CD4-positive, alpha-beta T cell treated with Interleukin-6 at 100 ng/mL for 8 hours (primary cell): Measurements from ENCODE around the gene ADAMTSL2.

ENCODE experiments used
- DNase-seq: peaks from one replicate; pipeline ENCODE4 v3.0.0-alpha.2; 2020; ENCODE audit warnings: mixed read lengths, low spot score

The ADAMTSL2 gene

DNA sequence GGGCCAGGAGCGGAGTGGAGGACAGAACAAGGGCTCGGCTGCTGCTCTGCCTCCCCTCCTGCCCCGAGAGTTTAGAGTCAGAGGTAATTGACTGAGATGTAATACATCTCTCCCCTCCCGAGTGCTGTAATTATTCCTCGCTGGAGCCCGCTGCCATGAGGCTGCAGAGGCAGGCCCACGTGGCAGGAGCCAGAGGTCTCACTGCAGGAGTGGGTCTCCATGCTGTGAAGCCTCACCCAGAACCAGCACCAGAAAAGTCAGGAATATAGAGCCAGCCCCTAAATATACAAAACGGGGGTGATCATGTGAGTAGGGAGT is 72.2 kb downstream of the ADAMTSL2 start:
- DNase-seq, result no peak

DNA sequence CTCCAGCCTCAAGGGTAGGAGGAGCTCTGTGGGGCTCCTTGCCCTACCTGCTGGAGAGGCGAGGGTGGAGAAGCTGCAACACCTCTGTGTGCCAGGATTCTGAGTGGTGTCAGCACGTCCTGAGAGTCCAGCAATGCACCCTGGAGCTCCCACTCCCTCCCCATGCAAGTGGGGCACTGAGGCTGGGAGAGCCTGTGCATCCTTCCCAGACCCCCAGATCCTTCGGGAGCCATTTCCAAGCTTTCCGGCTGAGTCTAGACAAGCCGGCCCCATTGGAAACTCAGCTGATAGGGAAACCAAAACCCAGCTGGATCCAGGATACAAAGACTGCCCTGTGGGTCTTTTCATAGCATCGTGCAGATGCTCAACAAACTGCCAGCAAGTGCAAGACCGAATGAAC is 72.9 kb downstream of the ADAMTSL2 start:
- DNase-seq, result no peak

DNA sequence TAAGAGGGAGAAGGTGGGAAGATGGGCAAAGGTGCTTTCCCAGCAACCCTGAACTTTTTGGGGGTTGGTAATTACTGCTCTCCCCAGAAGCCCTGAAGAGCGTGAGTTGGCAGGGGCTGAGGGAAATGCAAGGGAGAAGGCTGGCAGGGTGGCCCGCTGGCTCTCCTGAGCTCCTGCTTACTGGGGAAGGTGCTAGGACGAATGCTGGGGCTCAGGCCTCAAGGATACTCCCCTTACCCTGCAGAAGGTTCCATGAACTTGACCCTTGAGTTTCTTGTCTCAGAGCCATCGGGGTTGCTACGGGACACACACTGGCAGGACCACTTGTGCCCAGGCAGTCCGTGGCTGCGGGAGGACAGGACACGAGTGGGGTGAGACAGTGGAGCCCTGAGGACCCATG is 73.5 kb downstream of the ADAMTSL2 start:
- no peak for DNase-seq

DNA sequence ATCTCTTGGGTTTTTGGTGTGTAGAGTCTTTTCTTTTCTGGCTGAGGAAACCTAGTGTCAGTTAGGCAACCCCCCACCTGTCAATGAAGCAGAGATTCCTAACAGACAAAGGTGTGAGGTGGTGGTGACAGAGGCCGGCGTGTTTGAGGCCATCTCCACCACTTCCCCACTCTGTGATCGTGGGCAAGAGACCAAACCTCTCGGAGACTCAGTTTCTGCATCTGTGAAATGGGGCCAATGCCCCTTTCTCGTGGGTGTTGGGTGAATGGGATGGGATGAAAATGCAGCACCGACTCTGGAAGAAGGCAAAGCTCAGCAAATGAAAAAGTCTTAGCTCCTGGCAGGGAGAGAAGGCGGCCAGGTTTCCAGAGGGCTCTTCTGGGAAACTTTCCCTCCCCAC is 73.9 kb downstream of the ADAMTSL2 start:
- DNase-seq, result no peak

DNA sequence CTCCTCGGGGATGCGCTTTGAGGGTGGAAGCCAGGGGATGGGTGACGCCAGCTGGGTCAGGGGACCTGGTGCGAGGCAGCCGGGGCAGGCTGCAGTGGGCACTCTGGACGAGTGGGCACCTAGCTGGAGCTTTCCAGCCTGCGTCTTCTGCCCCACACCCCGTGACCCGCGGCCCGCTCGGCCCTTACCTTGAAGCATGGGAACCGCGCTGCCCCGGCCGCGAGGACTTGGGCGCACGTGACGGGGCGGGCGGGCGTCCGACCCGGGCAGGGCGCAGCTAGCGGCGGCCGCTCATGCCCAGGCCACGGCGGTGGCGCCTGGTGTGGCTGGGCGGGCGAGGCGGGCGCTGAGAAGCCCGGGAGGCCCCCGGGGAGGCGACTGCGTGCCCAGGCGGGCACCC is 74.4 kb downstream of the ADAMTSL2 start:
- no peak for DNase-seq

DNA sequence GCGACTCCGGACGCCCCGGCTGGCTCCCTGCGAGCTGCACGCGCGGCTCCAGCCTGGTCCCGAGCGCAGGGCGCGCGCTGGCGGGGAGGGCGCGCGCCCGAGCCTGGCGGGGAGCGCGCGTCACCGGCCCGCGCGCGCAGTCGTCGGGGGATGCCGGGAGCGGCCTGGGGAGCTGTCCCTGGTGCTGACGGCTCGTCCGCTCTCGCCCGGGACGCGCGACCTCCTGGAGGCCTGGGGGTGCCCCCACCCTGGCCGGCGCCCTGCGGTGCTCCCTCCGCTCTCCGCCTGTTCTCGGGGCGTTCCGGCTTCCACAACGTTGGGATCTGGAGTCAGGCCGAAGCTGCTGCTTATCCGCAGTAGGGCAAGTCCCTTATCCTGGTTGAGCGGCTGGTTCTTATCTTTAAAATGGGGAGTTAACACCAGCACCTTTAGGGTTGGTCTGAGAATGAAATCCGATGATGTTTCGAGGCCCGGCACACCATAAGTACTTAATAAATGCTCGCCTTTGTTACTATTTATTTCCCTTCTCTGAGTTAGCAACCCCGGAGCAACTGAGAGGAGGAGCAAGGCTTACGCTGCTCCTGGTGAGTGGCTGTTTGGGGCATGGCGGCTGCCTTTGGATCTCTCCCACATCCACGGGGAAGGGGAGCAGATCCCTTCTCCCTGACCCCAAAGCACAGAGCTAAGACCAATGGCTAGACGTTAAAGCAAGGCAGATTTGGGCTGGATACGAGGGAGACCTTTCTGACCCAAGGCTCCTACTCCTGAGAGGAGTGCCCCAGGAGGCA is 75.0 kb downstream of the ADAMTSL2 start, which contains the start of gene FAM163B:
Gene FAM163B, minus strand, starts transcription at position 79 of the 788 bp plus-strand sequence. CDS start 29,166 bp downstream, outside the sequence.
- no peak for DNase-seq

DNA sequence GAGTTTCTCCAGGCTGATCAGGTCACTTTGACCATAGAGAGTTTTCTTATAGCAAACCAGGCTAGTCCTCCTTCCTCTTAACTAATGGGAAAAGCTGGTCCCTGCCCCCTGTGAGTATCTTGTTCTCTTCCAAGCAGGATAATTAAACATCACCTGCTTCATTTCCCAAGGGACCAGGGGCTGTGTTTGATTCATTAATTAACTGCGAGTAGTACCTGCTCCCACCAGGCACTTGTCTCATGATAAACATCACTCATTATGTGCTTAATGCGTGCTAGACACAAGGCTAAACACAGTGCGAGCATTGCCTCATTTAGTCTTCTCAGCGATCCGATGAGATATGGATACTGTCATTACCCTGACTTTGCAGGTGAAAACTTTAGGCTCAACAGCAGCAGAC is 76.3 kb downstream of the ADAMTSL2 start:
- no peak for DNase-seq

DNA sequence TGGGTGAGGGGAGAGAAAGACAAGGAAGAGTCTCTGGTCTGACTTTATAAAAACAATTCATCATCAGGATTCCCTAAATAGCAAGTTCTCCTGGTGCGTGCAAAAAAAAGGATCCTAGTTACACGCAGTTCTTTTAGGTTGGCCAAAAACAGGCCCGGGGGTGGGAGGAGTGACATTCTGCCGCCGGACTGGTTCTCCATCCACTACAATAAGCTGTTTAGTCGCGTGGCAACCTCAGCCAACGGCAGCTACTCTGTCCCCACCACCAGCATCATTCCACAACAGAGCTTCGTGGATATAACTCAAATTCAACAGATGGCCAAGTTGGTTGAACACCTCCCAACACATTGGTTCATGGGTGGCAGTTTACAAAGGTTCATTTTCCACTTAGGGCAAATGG is 77.5 kb downstream of the ADAMTSL2 start:
- DNase-seq, result no peak

DNA sequence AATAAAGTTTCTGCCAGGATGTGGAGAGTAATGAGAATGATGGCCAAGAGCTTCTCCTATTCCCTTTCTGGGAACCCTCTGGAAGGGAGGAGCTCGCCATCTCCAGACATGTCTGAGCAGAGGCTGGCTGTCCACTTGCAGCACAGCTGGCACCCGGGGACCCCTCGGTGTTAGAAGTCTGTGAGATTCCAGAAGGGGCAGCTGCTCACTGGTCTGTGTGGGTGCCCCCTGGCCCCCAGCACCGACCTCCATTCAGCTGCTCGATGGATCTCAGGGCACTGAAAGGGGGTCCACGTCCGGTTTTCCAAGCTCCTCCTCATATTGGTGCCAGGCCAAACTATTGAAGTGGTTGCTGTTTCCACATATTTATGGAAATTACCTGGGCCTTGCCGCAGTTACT is 78.3 kb downstream of the ADAMTSL2 start:
- DNase-seq, result no peak

DNA sequence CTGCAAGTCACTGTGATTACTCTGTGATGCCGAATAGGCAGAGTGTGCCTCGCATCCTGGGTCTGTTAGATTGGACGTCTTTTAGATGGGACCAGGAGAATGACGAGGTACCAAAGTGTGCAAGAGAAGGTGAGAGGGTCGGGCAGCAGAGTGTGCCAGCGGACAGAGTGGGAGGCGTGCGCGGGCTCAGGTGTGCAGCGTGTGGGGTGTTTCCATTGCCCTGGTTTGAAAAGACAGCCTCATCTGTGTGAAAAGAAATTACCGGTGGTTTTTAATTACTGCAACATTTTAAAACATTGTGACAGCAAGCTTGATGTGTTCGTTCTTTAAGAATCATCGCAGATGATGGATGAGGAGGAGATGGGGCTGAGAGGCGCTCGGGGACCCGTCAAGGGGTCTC is 78.9 kb downstream of the ADAMTSL2 start:
- DNase-seq, result no peak

DNA sequence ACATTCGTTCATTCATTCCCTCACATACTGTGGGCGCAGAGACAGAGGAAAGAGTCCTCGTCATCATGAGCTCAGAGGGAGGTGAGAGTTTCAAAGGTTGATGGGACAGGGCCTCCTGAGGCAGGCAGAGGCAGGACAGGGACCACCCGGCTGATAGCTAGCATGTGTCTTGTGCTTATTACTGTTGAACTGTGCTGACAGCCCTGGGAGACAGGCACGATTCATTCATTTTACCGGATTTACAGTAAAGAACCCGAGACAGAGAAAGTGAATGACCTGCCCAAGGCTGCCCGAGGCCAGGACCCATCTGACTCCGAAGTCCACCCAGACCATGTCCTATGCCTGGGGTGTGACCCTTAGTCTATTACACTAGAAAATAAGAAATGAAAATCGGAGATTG is 79.6 kb downstream of the ADAMTSL2 start:
- no peak for DNase-seq

DNA sequence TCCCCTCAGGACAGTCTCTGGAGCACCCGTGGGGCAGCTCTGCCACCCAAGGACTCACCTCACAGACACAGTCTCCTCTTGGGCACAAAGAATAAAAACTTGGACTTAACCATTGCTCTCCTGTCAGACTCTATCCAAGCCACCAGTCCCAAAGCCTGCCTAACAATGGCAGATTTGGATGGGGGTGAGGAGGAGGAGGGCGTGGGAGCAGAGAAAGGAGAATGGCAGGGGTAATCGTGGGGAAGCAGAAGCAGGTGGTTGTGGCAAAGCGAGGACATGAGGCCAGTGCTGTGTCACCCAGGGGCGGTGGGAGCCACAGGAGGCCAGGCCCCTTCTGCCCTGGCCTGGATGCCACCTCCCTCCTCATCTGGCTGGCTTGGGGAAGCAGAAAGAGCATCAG is 80.2 kb downstream of the ADAMTSL2 start:
- DNase-seq, result no peak

DNA sequence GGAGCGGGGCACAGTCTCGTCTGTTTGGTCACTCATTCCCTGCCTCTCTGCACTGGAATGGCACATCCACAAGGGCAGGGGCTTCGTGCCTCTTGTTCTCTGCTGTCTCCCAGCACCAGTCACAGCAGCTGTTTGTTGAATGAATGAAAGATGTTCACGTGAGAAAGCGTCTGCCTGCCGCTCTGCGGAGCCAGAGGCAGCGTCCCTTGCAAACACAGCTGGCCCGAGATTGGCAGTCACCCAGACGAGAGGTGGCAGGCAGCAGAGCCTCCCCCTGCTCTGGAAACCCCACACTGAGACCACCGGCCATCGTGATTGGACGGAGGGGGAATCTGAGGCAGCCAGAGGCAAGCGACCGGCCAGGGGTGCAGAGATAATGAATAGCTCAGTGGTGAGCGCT is 80.7 kb downstream of the ADAMTSL2 start:
- no peak for DNase-seq

DNA sequence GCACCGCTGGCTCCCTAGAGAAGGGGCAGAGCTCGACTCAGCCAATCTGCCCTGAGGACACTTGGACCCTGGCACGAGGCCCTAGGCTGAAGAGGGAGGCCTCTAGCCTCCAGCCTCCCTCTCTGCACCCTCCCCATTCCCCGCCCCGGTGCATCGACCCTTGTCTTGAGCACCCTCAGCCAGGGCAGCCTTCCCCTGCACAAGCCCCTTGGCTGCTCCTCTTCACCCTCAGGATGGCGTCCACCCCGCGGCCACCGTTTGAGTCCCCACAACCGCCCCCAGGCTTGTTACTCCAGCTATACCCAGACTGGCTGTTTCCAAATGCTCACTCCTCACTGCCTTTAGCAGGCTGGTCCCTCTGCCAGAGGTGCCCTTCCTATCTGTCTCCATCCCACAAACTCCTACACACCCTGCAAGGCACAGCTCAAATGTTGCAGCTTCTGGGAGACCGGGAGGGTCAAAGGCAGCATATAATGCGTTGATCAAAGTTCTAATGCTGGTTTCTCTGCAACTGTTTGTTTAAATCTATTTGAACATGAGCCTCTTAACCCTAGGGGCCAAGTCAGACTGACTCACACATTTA is 81.2 kb downstream of the ADAMTSL2 start:
- no peak for DNase-seq

DNA sequence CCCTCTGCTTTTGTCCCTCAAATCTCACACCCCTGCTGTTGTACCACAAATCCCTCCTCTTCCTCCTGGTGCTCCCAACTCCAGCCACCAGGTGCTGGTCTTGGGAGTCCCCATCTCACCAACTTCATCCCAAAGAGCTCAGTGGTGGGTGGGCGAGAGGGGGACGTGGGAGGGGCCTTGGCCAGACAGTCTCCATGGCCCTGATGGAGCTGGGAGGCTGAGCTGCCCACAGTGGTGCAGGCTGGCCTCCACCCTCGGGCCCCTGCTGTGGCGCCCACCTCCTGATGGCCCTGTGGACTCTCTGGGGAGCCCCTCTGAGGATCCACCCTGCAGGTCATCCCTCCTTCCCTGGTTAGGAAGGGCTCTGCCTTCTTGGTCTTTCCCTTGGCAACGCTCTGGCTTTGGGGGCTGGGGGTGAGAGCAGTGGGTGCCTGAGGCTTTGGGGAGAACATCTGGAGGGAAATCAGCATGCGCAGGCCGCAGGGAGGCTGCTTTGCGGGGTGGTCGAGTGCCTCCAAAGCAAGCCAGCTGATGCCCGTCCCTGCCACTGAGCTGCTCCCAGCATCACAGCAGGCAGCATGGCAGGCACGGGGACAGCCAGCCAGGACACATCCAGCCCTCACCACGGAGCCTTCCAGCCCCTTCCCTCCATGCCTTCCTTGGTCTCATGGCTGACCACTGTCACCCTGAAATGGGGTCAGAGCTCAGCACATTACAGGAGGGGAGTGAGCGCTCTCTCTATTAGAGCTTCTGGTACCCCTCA is 82.3 kb downstream of the ADAMTSL2 start:
- no peak for DNase-seq

DNA sequence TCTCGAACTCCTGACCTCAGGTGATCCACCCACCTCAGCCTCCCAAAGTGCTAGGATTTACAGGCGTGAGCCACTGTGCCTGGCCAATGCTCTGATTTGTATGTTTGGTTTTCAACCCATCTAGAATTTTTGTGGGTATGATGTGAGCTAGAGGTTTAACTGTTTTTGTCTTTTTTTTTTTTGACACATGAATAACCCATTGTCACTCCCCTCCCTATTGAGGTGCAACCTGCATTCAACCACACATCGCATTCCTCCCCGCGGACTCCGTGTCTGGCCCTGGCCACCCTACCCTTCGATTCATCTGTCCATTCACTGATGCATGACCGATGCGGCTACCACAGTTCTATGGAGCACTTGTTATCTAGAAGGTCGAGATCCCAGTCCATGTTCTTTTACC is 84.2 kb downstream of the ADAMTSL2 start:
- no peak for DNase-seq

DNA sequence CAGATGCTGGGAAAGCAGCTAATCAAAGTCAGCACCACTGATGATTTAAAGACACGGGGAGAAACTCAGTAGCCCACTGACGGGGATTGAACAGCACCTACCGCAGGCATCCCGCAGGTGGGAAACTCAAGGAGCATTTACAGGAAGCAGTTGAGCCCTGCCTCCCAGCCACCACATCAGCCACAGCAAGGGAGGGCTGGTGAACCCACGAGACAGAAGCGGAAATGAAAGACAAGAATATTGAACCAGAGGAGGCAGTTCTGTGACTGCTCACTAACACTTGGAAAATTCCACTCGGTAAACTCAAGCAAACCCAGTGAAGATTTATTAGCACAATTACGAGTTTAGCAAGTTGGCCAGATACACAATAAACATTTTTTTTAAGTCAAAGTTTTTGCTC is 85.3 kb downstream of the ADAMTSL2 start:
- peak; percentile 66 for DNase-seq

DNA sequence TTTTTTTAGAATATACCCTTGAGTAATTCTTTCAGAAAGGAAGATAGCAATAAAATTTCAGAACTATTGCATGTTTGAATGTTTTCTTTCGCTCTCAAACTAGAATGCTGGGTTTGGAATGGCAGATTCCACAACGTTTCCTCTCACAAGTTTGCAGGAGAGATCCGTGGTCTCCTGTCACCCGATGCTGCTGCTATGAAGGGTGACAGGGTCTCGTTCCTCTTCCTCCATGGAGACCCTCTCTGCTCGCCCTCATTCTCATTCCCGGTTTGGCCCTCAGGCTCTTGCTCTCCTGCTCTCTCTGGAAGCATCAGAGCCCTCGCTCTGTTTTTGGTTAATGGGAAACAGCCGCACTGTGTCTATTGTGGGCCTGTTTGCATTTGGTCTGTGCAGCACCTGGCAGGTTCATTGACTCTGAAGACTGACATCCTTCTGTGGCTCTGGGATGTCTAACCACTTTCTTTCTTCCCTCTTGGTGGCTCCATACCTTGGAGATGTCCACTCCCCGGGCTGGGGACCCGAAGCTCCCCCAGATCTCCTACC is 87.3 kb downstream of the ADAMTSL2 start:
- DNase-seq, result no peak

DNA sequence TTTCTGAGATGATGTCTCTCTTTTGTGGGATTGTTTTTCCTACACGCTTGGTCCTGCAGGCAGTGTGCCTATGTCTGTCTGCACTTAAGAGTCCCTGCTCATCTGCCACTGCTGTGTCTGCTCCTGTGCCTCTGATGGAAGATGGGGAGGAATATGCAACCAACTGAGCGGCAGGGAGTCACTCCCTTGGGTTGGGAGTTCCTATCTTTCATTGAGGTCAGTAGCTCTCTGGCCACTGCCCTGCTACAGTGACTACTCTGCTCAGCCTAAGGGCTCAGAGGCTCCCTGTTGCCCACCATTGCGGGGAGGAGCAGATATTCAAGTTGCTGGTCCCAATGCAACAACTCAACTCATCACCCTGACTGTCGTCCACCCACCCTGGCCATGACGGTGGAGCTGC is 88.1 kb downstream of the ADAMTSL2 start:
- no peak for DNase-seq
